CD4-positive, alpha-beta T cell treated with Interleukin-15 for 4 hours (primary cell): ENCODE results near the gene LRRC4.

Source experiments
- DNase-seq: peaks from one replicate; pipeline ENCODE4 v3.0.0-alpha.2; 2020; ENCODE audit warnings: low spot score

The LRRC4 gene

DNA sequence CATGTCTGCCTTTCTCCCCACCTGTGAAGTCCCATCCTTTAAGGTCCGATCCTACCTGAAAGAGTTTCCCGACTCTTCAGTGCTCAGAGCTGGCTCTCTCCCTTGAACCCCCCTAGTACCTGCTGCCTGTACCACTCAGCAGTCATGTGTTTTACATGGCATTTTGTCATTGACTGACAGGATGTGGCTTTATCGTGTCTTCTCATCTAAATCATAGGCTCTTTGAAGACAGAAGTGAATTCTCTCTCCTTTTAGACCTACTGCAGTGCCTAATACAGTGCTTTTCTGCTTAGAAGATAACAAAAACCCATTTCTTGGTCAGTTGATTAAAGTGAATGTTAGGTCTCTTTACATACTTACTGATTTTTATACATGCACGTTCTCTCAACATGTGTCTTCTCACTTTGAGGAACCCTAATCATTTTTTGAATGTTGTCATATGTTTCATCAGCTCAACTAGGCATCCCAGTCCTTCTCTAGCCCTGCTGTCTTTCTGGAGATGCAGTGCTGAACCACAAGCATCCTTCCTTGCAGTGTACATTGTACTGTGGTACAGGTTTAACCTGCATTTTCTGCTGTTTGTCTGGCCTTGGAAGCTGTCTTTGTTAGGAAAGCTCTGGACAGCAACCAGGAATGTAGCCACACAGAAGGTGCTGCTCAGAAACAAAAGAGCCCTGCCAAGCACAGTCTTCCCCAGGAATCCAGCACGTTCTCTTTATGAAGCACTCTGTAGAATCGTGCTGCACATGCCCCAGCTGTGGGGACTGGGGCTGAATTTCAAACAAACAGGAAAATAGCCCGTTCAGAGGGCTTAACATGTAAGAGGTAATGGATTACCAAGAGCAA lies 28.1 kb upstream of the LRRC4 start:
- peak; percentile 25 for DNase-seq

- no peak for DNase-seq
These were observed 26.7 kb upstream of the LRRC4 start for GRCh38 chr7:128057909-128058308.

GRCh38 chr7:128056901-128057300 lies 25.7 kb upstream of the LRRC4 start:
- DNase-seq, result no peak

DNA sequence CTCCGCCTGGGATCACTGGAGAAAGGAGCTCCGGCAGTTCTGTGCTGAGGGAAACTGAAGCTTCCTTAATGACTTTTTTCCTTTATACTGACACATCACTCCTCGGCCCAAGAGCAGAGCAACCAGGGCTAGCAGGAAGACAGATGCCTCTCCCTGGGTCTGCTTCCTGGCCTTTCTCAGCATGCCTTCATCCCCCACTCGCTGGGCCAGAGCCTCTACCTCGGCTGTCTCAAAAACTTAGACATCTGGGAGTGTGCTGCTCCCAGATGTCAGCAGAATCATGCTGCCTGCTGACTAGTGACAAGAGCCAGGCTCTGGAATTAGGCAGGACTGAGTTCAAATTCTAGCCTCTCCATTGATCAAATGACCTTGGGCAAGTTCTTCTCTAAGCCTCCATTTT lies 24.4 kb upstream of the LRRC4 start:
- no peak for DNase-seq

GRCh38 chr7:128054511-128054910 lies 23.3 kb upstream of the LRRC4 start:
- DNase-seq, result no peak

DNA sequence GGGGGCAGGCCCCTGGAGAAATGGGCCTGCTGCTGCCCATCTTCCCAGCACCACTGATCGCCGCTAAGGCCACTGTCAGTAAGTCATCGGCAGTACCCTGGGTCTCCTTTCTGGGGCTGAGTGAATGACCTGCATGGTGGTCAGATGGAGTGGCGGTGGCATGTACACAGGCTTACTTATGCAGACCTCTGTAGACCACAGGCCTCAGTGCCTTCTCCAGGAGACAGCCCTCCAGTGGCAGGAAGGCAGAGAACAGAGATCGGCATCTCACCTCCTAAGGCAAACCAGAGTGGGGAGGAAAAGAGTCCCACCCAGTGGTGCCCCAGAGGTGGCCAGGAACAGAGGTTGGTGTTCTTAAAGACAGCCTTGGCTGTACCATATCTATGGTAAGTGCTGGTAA lies 22.8 kb upstream of the LRRC4 start:
- DNase-seq, result no peak

DNA sequence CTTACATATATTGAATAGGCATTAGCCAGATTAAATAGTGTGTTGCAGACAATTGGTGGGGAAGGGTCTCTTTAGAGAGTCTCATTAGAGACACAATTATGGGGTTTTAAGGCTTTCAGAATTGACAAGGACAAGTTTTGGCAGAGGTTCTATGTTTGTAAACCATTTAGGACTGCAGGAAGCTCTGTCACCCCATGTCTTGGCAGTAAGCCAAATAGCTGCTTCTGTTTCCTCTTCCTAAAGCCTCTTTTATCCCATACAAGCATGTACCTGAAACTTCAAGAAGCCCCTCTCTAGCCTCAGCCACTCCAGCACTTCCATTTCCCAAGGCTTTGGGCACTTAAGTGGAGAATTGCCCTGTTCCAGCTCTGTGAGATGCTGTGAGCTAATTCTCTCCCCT lies 21.8 kb upstream of the LRRC4 start:
- no peak for DNase-seq

GRCh38 chr7:128052404-128052803 lies 21.2 kb upstream of the LRRC4 start:
- no peak for DNase-seq

DNA sequence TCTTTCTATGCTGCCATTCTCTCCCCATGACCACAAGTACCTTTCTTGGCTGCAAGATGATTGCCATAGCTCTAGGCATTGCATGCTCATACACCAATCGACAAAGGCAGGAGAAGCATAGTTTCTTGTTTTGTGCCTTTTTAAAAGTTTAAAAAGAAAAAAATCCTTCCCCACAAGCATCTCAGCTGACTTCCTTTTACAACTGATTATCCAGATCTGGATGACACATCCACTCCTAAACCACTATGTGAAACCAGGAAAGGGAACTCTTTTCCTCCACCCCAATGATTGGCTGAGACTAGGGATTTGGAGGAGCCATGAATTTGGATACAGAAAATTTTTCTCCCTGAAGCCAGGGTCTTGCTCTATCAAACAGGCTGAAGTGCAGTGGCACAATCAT lies 14.5 kb upstream of the LRRC4 start:
- DNase-seq, result no peak

DNA sequence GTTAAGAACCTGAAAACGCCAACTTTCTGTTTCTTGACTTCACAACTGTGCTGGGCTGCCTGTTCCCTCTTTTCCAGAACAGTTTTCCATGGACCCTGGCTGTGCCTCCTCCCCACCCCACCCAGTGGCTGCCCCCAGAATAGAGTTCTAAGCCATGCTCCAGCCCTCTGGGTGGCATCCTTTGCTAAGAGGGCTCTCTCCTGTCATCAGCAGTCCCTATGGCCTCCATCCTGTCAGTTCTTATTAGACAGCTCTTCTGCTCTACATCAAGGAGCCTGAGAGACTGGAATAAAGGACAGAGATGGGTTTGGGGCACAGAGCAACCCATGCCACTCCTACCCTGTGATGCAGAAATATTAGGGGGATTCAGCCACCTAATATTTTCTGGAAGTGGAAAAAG lies 13.9 kb upstream of the LRRC4 start:
- no peak for DNase-seq

DNA sequence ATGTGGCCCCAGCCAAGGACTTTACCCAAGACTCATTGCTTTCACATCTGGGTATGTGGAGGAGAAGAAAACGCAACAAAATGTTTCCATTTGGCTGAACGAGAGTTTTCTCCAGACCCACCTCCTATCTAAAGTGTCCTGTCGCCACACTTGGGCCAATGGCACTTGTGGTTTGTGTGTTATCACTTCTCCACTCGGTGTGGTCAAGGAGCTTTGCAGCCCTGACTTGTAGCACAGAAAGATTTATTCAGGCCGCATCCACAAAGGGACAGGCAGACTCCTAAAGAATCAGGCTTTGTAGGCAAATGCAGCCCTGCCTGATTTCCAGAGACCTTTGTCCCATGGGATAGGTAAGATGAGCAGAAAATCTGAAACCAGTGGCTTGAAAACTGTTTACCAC lies 12.8 kb upstream of the LRRC4 start:
- DNase-seq, result no peak

- no peak for DNase-seq
These were observed 10.8 kb upstream of the LRRC4 start for GRCh38 chr7:128042012-128042411.

- no peak for DNase-seq
These were observed 10.0 kb upstream of the LRRC4 start for GRCh38 chr7:128041203-128041602.

DNA sequence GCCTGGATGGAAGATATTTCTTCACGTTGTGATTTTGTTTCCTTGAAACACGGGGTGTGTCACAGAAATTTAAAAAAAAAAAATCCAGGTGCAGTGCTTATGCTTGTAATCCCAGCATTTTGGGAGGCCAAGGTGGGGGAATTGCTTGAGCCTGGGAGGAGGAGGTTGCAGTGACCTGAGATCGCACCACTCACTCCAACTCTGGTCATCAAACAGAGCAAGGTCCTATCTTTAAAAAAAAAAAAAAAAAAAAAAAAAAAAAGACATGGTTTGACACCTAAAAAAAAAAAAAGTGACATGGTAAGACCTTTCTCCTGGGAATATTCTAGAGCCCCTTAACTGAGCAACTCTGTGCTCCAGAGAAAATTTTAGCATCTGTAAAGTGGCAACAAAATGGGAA lies 9.0 kb upstream of the LRRC4 start:
- DNase-seq, result no peak

DNA sequence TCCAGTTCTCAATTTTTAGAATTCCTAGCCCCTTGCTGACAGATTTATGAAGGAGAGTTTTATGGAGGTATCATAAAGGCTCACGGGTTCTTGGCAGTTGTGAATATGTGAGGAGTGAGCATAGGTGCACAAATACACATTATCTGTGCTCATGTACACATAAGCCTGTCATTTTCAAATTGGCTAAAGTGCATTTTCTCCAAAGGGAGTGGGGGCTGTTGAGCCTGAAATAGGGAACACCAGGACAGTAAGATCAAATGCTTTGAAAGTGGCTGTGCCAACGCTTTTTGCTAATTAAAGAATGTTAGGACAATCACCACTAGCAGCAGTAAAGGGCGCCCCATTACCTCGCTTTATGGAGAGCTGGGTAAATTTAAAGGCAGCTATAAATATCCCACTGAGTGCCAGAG lies 8.3 kb upstream of the LRRC4 start:
- no peak for DNase-seq

- no peak for DNase-seq
These were observed 6.8 kb upstream of the LRRC4 start for GRCh38 chr7:128037880-128038619.

- DNase-seq, result no peak
These were observed 5.8 kb upstream of the LRRC4 start for GRCh38 chr7:128037081-128037480.

GRCh38 chr7:128036226-128036940 lies 5.1 kb upstream of the LRRC4 start:
- DNase-seq, result no peak

GRCh38 chr7:128035712-128036111 lies 4.5 kb upstream of the LRRC4 start:
- no peak for DNase-seq

DNA sequence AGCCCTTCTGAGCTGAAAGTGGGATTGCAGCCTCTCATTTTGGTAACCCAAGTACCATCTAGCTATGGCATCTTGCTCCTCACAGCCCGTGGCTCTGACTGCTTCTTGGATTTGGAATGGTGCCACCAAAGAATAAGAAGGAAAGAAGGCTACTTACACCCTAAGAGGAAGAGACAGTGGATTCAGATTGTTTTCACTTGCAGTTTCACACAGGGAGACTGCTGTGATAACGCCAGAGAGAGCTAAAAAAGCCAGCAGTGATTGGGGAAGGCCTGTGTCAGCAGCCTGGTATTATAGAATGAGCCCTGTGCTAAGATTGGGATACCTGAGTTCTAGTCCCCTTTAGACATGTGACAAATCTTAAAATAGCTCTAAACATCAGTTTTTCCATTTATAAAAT lies 3.6 kb upstream of the LRRC4 start:
- DNase-seq, result no peak

GRCh38 chr7:128033246-128033645 lies 2.0 kb upstream of the LRRC4 start:
- DNase-seq, result no peak

DNA sequence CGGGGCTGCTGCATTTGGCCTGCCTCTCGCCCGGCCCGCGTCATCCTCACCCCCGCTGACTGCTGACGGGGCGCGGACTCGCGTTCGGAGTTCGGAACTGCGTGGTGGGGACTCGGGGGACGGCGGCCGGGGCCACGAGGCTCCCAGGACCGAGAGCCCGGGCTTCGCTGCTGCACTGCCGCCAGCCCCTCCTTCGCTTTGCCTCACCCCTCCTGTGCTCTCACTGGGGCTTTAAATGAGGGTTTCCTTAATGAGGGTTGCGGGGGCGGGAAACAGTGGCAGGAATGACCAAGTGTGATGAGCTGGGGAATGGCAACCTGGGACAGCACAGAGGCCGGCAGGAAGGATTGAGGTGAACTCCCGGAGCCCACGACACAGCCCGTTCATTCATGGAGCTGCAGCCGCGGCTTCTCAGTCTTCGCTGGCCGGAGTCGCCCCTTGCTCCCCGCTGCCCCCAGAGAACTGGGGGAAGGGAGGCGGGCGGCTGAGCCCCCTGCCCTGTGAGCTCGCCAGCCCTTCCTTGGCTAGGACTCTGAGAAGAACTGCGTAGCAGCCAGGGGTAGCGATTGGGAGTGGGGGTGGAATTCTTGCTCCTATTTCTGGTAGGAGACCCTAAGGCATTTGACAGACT lies 1.5 kb upstream of the LRRC4 start:
- DNase-seq, result no peak
